Measurements from ENCODE around the gene CTNND1. TPM values are rescaled to one million over a fixed set of nuclear protein-coding genes. Genes with fewer than 3 reads are reported as not detected.

CTNND1 gene
- total and polyA plus RNA-seq, 2 experiments from 2014 or later: 39.1 to 136 TPM

GRCh38 chr11:57763568-57763967 lies 2.0 kb downstream of the CTNND1 start:
- no peak overlapping the region for H2AFZ ChIP-seq
- peaks cover 13% of the 10 kb centered on the region; the same call in 2 of the 3 replicates for H3K36me3 Mint-ChIP-seq (ENCODE audit: low read depth)
- peak overlapping the region; percentile 62 for H3K4me3 ChIP-seq
- no peaks in the 10 kb centered on the region for H3K36me3 ChIP-seq (ENCODE audit: insufficient read depth)
- no peaks in the 10 kb centered on the region for H3K9me3 Mint-ChIP-seq
- TF ChIP-seq CTCF (conservative IDR thresholded peaks at IDR 0.05; ENCODE audit: low read depth in 2 of 2) (peak; percentile 22 to 30; a peak in 3 of 4 replicates), ZNF114 (CRISPR knock-in tag; IDR thresholded peaks at IDR 0.05) (no peak)
- H3K27me3 Mint-ChIP-seq (ENCODE audit: insufficient read depth, low read depth, poor library complexity): peaks cover 3% of the 10 kb centered on the region
- no peaks in the 10 kb centered on the region for H3F3A ChIP-seq (replicated peaks; ENCODE audit: low read depth)
- ATAC-seq: peak; percentile 62
- no peaks in the 10 kb centered on the region for H3K27me3 ChIP-seq (ENCODE audit: insufficient read depth)
- H4K20me1 ChIP-seq (replicated peaks; ENCODE audit: insufficient read depth): peaks cover 17% of the 10 kb centered on the region
- H3K4me1 ChIP-seq (ENCODE audit: insufficient read depth): peaks cover 17% of the 10 kb centered on the region
- H3K27ac Mint-ChIP-seq: peak overlapping the region; percentile 90
- peak; percentile 73 for DNase-seq (ENCODE audit: low spot score)
- H3K4me3 Mint-ChIP-seq: peak overlapping the region; percentile 98
- H3K4me2 ChIP-seq: peak overlapping the region; percentile 82
- peak overlapping the region; percentile 98; the same call in 1 of the 2 replicates for H3K27ac ChIP-seq (ENCODE audit: low read depth)
- H3K4me1 Mint-ChIP-seq: peaks cover 26% of the 10 kb centered on the region
- H3K79me2 ChIP-seq (replicated peaks; ENCODE audit: insufficient read depth): peaks cover 68% of the 10 kb centered on the region
- H3K9me2 ChIP-seq (ENCODE audit: insufficient read depth): no peaks in the 10 kb centered on the region

- no peak for DNase-seq (ENCODE audit: low spot score)
- H3K4me2 ChIP-seq: peak overlapping the region; percentile 82
- H3K27me3 ChIP-seq (ENCODE audit: insufficient read depth): no peaks in the 10 kb centered on the region
- peaks cover 26% of the 10 kb centered on the region for H3K4me1 Mint-ChIP-seq
- H3F3A ChIP-seq (replicated peaks; ENCODE audit: low read depth): no peaks in the 10 kb centered on the region
- H3K27me3 Mint-ChIP-seq (ENCODE audit: insufficient read depth, low read depth, poor library complexity): peaks cover 3% of the 10 kb centered on the region
- H3K36me3 ChIP-seq (ENCODE audit: insufficient read depth): no peaks in the 10 kb centered on the region
- peaks cover 20% of the 10 kb centered on the region for H4K20me1 ChIP-seq (replicated peaks; ENCODE audit: insufficient read depth)
- no peaks in the 10 kb centered on the region for H3K9me2 ChIP-seq (ENCODE audit: insufficient read depth)
- peak overlapping the region; percentile 90 for H3K27ac Mint-ChIP-seq
- peaks cover 72% of the 10 kb centered on the region for H3K79me2 ChIP-seq (replicated peaks; ENCODE audit: insufficient read depth)
- H2AFZ ChIP-seq: no peak overlapping the region
- peaks cover 17% of the 10 kb centered on the region for H3K4me1 ChIP-seq (ENCODE audit: insufficient read depth)
- no peaks in the 10 kb centered on the region for H3K9me3 Mint-ChIP-seq
- peaks cover 13% of the 10 kb centered on the region; the same call in 2 of the 3 replicates for H3K36me3 Mint-ChIP-seq (ENCODE audit: low read depth)
- no peak for TF ChIP-seq CTCF (conservative IDR thresholded peaks at IDR 0.05; ENCODE audit: low read depth in 2 of 2)
- TF ChIP-seq ZNF114 (CRISPR knock-in tag; IDR thresholded peaks at IDR 0.05): 0 out of 2 replicates have a peak, but pooled peaks have one; percentile 38
- no peak overlapping the region; the same call in 1 of the 2 replicates for H3K27ac ChIP-seq (ENCODE audit: low read depth)
- H3K4me3 ChIP-seq: peak overlapping the region; percentile 62
- no peak for ATAC-seq
- peak overlapping the region; percentile 98 for H3K4me3 Mint-ChIP-seq
These were observed 2.4 kb downstream of the CTNND1 start for GRCh38 chr11:57764021-57764420.

GRCh38 chr11:57764566-57764965 lies 3.0 kb downstream of the CTNND1 start:
- Mint-ChIP-seq H3K4me1 (peaks cover 29% of the 10 kb centered on the region), H3K36me3 (ENCODE audit: low read depth) (peaks cover 16% of the 10 kb centered on the region), H3K4me3 (peak overlapping the region; percentile 98), H3K9me3 (no peaks in the 10 kb centered on the region), H3K27ac (peak overlapping the region; percentile 81; the same call in 1 of the 2 replicates), H3K27me3 (ENCODE audit: insufficient read depth, low read depth, poor library complexity) (peaks cover 4% of the 10 kb centered on the region)
- peaks cover 20% of the 10 kb centered on the region for H4K20me1 ChIP-seq (replicated peaks; ENCODE audit: insufficient read depth)
- no peaks in the 10 kb centered on the region for H3K9me2 ChIP-seq (ENCODE audit: insufficient read depth)
- ATAC-seq (no peak), DNase-seq (ENCODE audit: low spot score) (no peak)
- peak overlapping the region; percentile 82 for H3K4me2 ChIP-seq
- H2AFZ ChIP-seq: no peak overlapping the region
- H3K36me3 ChIP-seq (ENCODE audit: insufficient read depth): no peaks in the 10 kb centered on the region
- H3K27me3 ChIP-seq (ENCODE audit: insufficient read depth): no peaks in the 10 kb centered on the region
- no peaks in the 10 kb centered on the region for H3F3A ChIP-seq (replicated peaks; ENCODE audit: low read depth)
- H3K27ac ChIP-seq (ENCODE audit: low read depth): no peak overlapping the region
- H3K79me2 ChIP-seq (replicated peaks; ENCODE audit: insufficient read depth): peaks cover 78% of the 10 kb centered on the region
- peak overlapping the region; percentile 62 for H3K4me3 ChIP-seq
- H3K4me1 ChIP-seq (ENCODE audit: insufficient read depth): peaks cover 17% of the 10 kb centered on the region
- no peak for TF ChIP-seq ZNF331 (CRISPR knock-in tag; IDR thresholded peaks at IDR 0.05; ENCODE audit: low read depth)
- TF ChIP-seq CTCF (conservative IDR thresholded peaks at IDR 0.05; ENCODE audit: low read depth in 2 of 2): no peak
- no peak for TF ChIP-seq ETS1 (IDR thresholded peaks at IDR 0.05)
- TF ChIP-seq EZH2 (IDR thresholded peaks at IDR 0.05; ENCODE audit: low read depth, unreplicated experiment): no peak
- no peak for TF ChIP-seq NANOG (IDR thresholded peaks at IDR 0.05; ENCODE audit: borderline replicate concordance)
- no peak for TF ChIP-seq EZH2phosphoT487 (IDR thresholded peaks at IDR 0.05; ENCODE audit: unreplicated experiment)
- TF ChIP-seq JUNB (IDR thresholded peaks at IDR 0.05; ENCODE audit: unreplicated experiment): no peak
- no peak for TF ChIP-seq ZNF114 (CRISPR knock-in tag; IDR thresholded peaks at IDR 0.05)

All from GM23338 (cell line).